ENCODE data around the gene DLG3. TPM values are rescaled to one million over a fixed set of nuclear protein-coding genes. Genes with fewer than 3 reads are reported as not detected.
"Not testable (repeated sequence)": the region's sequence is repeated elsewhere in the genome, so short reads cannot be mapped to it uniquely, and the experiment has no call there.

The DLG3 gene
- total RNA-seq (ENCODE audit: unreplicated experiment), result 10.3 TPM
- long read RNA-seq, partial matches to known transcripts, result 0 of 1 reads
- long read RNA-seq, other reads (novel, unspliced or antisense), result 1 of 1 reads

- H3K9me3 Mint-ChIP-seq (ENCODE audit: unreplicated experiment), result no peaks in the 10 kb centered on the region
- peak; percentile 38 for DNase-seq (ENCODE audit: low spot score)
- TF ChIP-seq CTCF (IDR thresholded peaks at IDR 0.05; ENCODE audit: unreplicated experiment), result no peak
- H3K36me3 Mint-ChIP-seq (ENCODE audit: low read depth, unreplicated experiment), result no peaks in the 10 kb centered on the region
- no peak within 1 kb of the TSS for H3K27ac Mint-ChIP-seq (ENCODE audit: unreplicated experiment)
- H3K4me3 Mint-ChIP-seq (ENCODE audit: unreplicated experiment), result no peak within 1 kb of the TSS
- no peaks in the 10 kb centered on the region for H3K4me1 Mint-ChIP-seq (ENCODE audit: unreplicated experiment)
- H3K27me3 Mint-ChIP-seq (ENCODE audit: unreplicated experiment), result peaks cover 6% of the 10 kb centered on the region
These were observed at the start of gene DLG3 for GRCh38 chrX:70444326-70444945. TSS of gene DLG3 (plus strand) at chrX:70444835. CDS start at chrX:70445202, 367 bp downstream.

DNA sequence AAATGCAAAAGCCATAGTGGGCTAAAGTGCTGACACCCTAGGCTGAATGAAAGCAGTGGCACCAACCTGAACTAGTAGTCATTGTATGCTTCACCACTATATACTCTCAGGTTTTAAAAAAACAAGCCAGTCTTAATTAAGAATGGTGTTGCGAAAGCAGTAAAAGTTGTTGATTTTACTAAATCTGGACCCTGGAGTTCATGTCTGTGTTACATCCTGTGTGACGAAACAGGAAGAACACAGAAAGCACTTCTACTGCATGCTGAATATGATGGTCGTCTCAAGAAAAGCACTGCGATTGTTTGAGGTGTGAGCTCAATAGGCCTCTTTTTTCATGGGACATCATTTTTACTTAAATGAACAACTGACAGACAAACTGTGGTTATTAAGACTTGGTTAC lies 45.7 kb upstream of the DLG3 start:
- H3K4me3 Mint-ChIP-seq (ENCODE audit: unreplicated experiment), result no peak overlapping the region
- H3K36me3 Mint-ChIP-seq (ENCODE audit: low read depth, unreplicated experiment), result no peaks in the 10 kb centered on the region
- TF ChIP-seq CTCF (IDR thresholded peaks at IDR 0.05; ENCODE audit: unreplicated experiment), result no peak
- H3K27ac Mint-ChIP-seq (ENCODE audit: unreplicated experiment), result no peak overlapping the region
- no peaks in the 10 kb centered on the region for H3K4me1 Mint-ChIP-seq (ENCODE audit: unreplicated experiment)
- H3K9me3 Mint-ChIP-seq (ENCODE audit: unreplicated experiment), result no peaks in the 10 kb centered on the region
- peaks cover 2% of the 10 kb centered on the region for H3K27me3 Mint-ChIP-seq (ENCODE audit: unreplicated experiment)
- no peak for DNase-seq (ENCODE audit: low spot score)

GRCh38 chrX:70400181-70400580 lies 44.5 kb upstream of the DLG3 start:
- not testable (repeated sequence) for DNase-seq (ENCODE audit: low spot score); H3K4me3 Mint-ChIP-seq (ENCODE audit: unreplicated experiment); H3K4me1 Mint-ChIP-seq (ENCODE audit: unreplicated experiment); H3K9me3 Mint-ChIP-seq (ENCODE audit: unreplicated experiment); H3K27me3 Mint-ChIP-seq (ENCODE audit: unreplicated experiment); H3K36me3 Mint-ChIP-seq (ENCODE audit: low read depth, unreplicated experiment); H3K27ac Mint-ChIP-seq (ENCODE audit: unreplicated experiment)

- no peaks in the 10 kb centered on the region for H3K9me3 Mint-ChIP-seq (ENCODE audit: unreplicated experiment)
- TF ChIP-seq CTCF (IDR thresholded peaks at IDR 0.05; ENCODE audit: unreplicated experiment), result no peak
- H3K36me3 Mint-ChIP-seq (ENCODE audit: low read depth, unreplicated experiment), result no peaks in the 10 kb centered on the region
- DNase-seq (ENCODE audit: low spot score), result no peak
- H3K27me3 Mint-ChIP-seq (ENCODE audit: unreplicated experiment), result no peaks in the 10 kb centered on the region
- no peak overlapping the region for H3K4me3 Mint-ChIP-seq (ENCODE audit: unreplicated experiment)
- H3K27ac Mint-ChIP-seq (ENCODE audit: unreplicated experiment), result no peak overlapping the region
- no peaks in the 10 kb centered on the region for H3K4me1 Mint-ChIP-seq (ENCODE audit: unreplicated experiment)
These were observed 41.9 kb upstream of the DLG3 start for GRCh38 chrX:70402721-70403120.

GRCh38 chrX:70405003-70405402 lies 39.6 kb upstream of the DLG3 start:
- Mint-ChIP-seq H3K36me3 (ENCODE audit: low read depth, unreplicated experiment) (no peaks in the 10 kb centered on the region), H3K4me3 (ENCODE audit: unreplicated experiment) (no peak overlapping the region), H3K4me1 (ENCODE audit: unreplicated experiment) (no peaks in the 10 kb centered on the region), H3K27me3 (ENCODE audit: unreplicated experiment) (no peaks in the 10 kb centered on the region), H3K27ac (ENCODE audit: unreplicated experiment) (no peak overlapping the region), H3K9me3 (ENCODE audit: unreplicated experiment) (no peaks in the 10 kb centered on the region)
- no peak for DNase-seq (ENCODE audit: low spot score)
- TF ChIP-seq CTCF (IDR thresholded peaks at IDR 0.05; ENCODE audit: unreplicated experiment), result no peak

Measured in endothelial cell (in vitro differentiated cells).